ENCODE data around the gene NUP54.

Gene NUP54

GRCh38 chr4:76105652-76106051 is 42.5 kb downstream of the NUP54 start:
- no peak for TF ChIP-seq CTCF (IDR thresholded peaks at IDR 0.05; ENCODE audit: borderline replicate concordance, control extremely low read depth, extremely low read depth, insufficient read depth, missing control alignments)
- DNase-seq (ENCODE audit: low spot score) = no peak
- in situ Hi-C loops (cut with MboI; ENCODE audit: low sequenced_read_pairs, unreplicated experiment) = no loop called here

GRCh38 chr4:76096076-76096475 is 52.1 kb downstream of the NUP54 start:
- in situ Hi-C loops (cut with MboI; ENCODE audit: low sequenced_read_pairs, unreplicated experiment) = no loop called here
- no peak for TF ChIP-seq CTCF (IDR thresholded peaks at IDR 0.05; ENCODE audit: borderline replicate concordance, control extremely low read depth, extremely low read depth, insufficient read depth, missing control alignments)
- no peak for DNase-seq (ENCODE audit: low spot score)

- TF ChIP-seq CTCF (IDR thresholded peaks at IDR 0.05; ENCODE audit: borderline replicate concordance, control extremely low read depth, extremely low read depth, insufficient read depth, missing control alignments) = no peak
- in situ Hi-C loops (cut with MboI; ENCODE audit: low sequenced_read_pairs, unreplicated experiment) = no loop called here
Measured at GRCh38 chr4:76095568-76095967, 52.6 kb downstream of the NUP54 start.

GRCh38 chr4:76091052-76091451 is 57.1 kb downstream of the NUP54 start:
- no peak for DNase-seq (ENCODE audit: low spot score)
- in situ Hi-C loops (cut with MboI; ENCODE audit: low sequenced_read_pairs, unreplicated experiment) = no loop called here
- no peak for TF ChIP-seq CTCF (IDR thresholded peaks at IDR 0.05; ENCODE audit: borderline replicate concordance, control extremely low read depth, extremely low read depth, insufficient read depth, missing control alignments)

More at GRCh38 chr4:76095568-76095967, 52.6 kb downstream of the NUP54 start:
- DNase-seq (ENCODE audit: low spot score) = no peak

GRCh38 chr4:76090241-76090691 is 57.9 kb downstream of the NUP54 start:
- TF ChIP-seq CTCF (IDR thresholded peaks at IDR 0.05; ENCODE audit: borderline replicate concordance, control extremely low read depth, extremely low read depth, insufficient read depth, missing control alignments) = no peak
- in situ Hi-C loops (cut with MboI; ENCODE audit: low sequenced_read_pairs, unreplicated experiment) = no loop called here
- DNase-seq (ENCODE audit: low spot score) = peak; percentile 45

GRCh38 chr4:76088719-76089118 is 59.5 kb downstream of the NUP54 start:
- in situ Hi-C loops (cut with MboI; ENCODE audit: low sequenced_read_pairs, unreplicated experiment) = no loop called here
- TF ChIP-seq CTCF (IDR thresholded peaks at IDR 0.05; ENCODE audit: borderline replicate concordance, control extremely low read depth, extremely low read depth, insufficient read depth, missing control alignments) = no peak
- no peak for DNase-seq (ENCODE audit: low spot score)

Data from GM13976 (cell line).